ENCODE results near the gene SNX24. TPM values are rescaled to one million over a fixed set of nuclear protein-coding genes. Genes with fewer than 3 reads are reported as not detected.

SNX24 gene
- total RNA-seq, 1 experiment from 2014 or later: 22.3 TPM

DNA sequence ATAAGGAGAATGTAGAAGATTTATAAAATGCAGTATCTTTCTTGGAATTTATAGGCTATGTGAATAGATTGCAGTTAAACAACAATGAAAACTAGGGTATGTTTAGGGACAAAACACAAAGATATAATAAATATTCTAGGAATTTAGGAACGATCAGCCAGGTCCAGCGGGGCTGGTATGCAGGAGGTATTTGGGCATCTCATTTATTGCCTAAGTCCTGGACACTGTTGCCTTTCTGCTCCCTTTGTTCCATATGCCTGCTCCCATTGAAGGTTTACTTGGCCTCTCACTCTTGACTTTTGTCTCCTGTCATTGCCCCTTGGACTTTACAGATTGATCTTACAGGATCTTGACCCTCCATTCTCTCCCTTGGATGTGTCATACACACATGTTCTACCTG is 55.9 kb downstream of the SNX24 start:
- no peaks in the 10 kb centered on the region for H3K27me3 ChIP-seq (ENCODE audit: insufficient read depth, low read depth)
- H3F3A ChIP-seq (ENCODE audit: insufficient read depth, low read depth): no peaks in the 10 kb centered on the region
- H4K20me1 ChIP-seq (ENCODE audit: insufficient read depth): no peaks in the 10 kb centered on the region; the same call in 1 of the 2 replicates
- TF ChIP-seq CTCF (conservative IDR thresholded peaks at IDR 0.05) (no peak), EZH2 (IDR thresholded peaks at IDR 0.05; ENCODE audit: low read depth) (no peak)
- BruUV-seq (replicated peaks): no TSS peak
- H3K4me2 ChIP-seq: no peak overlapping the region
- ChIA-PET POLR2A (ENCODE audit: unreplicated experiment) (no interaction called here), CTCF (no interaction called here)
- no peaks in the 10 kb centered on the region for H3K9me3 ChIP-seq (ENCODE audit: insufficient read depth, low read depth)
- H3K9me2 ChIP-seq (ENCODE audit: insufficient read depth): no peaks in the 10 kb centered on the region
- no peak overlapping the region for H3K4me3 ChIP-seq
- intact Hi-C loops (cut with micrococcal nuclease; ENCODE audit: unreplicated experiment): loop anchor here (10.0 kb wide), 2 partner anchors 127 to 133 kb away; partner anchors contain the start of genes PPIC and SNX2
- H3K27ac ChIP-seq: no peak overlapping the region
- no peaks in the 10 kb centered on the region for H3K79me2 ChIP-seq (ENCODE audit: low read depth)
- H3K4me1 ChIP-seq (replicated peaks; ENCODE audit: insufficient read depth): no peaks in the 10 kb centered on the region
- DNase-seq: no peak
- no peaks in the 10 kb centered on the region for H3K36me3 ChIP-seq (ENCODE audit: low read depth)
- H2AFZ ChIP-seq: no peak overlapping the region

GRCh38 chr5:122902263-122902662 is 56.9 kb downstream of the SNX24 start:
- Histone ChIP-seq H4K20me1 (ENCODE audit: insufficient read depth) (no peaks in the 10 kb centered on the region; the same call in 1 of the 2 replicates), H3K36me3 (ENCODE audit: low read depth) (no peaks in the 10 kb centered on the region), H3K4me1 (replicated peaks; ENCODE audit: insufficient read depth) (peaks cover 8% of the 10 kb centered on the region), H3K9me3 (ENCODE audit: insufficient read depth, low read depth) (no peaks in the 10 kb centered on the region), H3F3A (ENCODE audit: insufficient read depth, low read depth) (no peaks in the 10 kb centered on the region), H2AFZ (no peak overlapping the region), H3K27ac (no peak overlapping the region), H3K27me3 (ENCODE audit: insufficient read depth, low read depth) (no peaks in the 10 kb centered on the region), H3K79me2 (ENCODE audit: low read depth) (no peaks in the 10 kb centered on the region), H3K4me3 (no peak overlapping the region), H3K9me2 (ENCODE audit: insufficient read depth) (no peaks in the 10 kb centered on the region), H3K4me2 (no peak overlapping the region)
- intact Hi-C loops (cut with micrococcal nuclease; ENCODE audit: unreplicated experiment): loop anchor here (10.0 kb wide), 2 partner anchors 127 to 133 kb away; partner anchors contain the start of genes PPIC and SNX2
- ChIA-PET POLR2A (ENCODE audit: unreplicated experiment) (no interaction called here), CTCF (no interaction called here)
- BruUV-seq (replicated peaks): no TSS peak
- DNase-seq: no peak
- TF ChIP-seq CTCF (conservative IDR thresholded peaks at IDR 0.05) (no peak), EZH2 (IDR thresholded peaks at IDR 0.05; ENCODE audit: low read depth) (no peak)

DNA sequence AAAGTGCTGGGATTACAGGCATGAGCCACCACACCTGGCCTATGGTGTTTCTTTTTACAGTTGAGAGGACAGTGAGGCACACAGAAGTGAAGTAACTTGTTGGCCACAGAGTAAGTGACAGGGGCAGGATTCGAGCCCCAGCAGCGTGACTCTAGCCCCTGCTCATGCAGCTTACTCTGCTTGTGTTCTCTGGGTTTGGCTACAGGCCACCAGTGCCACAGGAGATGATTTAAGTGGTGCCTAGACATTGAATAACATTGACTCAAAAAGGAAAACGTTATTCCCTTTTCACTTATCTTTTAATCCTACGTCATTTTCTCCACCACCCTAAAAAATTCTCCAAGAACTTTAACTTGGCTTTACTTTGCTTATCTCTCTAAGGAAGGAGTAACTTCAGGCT is 61.4 kb downstream of the SNX24 start:
- peak overlapping the region; percentile 40 for H3K27ac ChIP-seq
- TF ChIP-seq EZH2 (IDR thresholded peaks at IDR 0.05; ENCODE audit: low read depth): no peak
- no peak for TF ChIP-seq CTCF (conservative IDR thresholded peaks at IDR 0.05)
- H3K36me3 ChIP-seq (ENCODE audit: low read depth): no peaks in the 10 kb centered on the region
- no TSS peak for BruUV-seq (replicated peaks)
- CTCF ChIA-PET: no interaction called here
- POLR2A ChIA-PET (ENCODE audit: unreplicated experiment): no interaction called here
- peaks cover 15% of the 10 kb centered on the region for H3K4me1 ChIP-seq (replicated peaks; ENCODE audit: insufficient read depth)
- intact Hi-C loops (cut with micrococcal nuclease; ENCODE audit: unreplicated experiment): loop anchor here (10.0 kb wide), 2 partner anchors 128 to 132 kb away; partner anchors contain the start of genes PPIC and SNX2
- no peak overlapping the region for H2AFZ ChIP-seq
- no peaks in the 10 kb centered on the region for H3K27me3 ChIP-seq (ENCODE audit: insufficient read depth, low read depth)
- peak in 1 of 2 experiments; percentile 12 for DNase-seq
- no peaks in the 10 kb centered on the region for H4K20me1 ChIP-seq (ENCODE audit: insufficient read depth)
- H3K4me3 ChIP-seq: no peak overlapping the region
- H3K79me2 ChIP-seq (ENCODE audit: low read depth): no peaks in the 10 kb centered on the region
- H3F3A ChIP-seq (ENCODE audit: insufficient read depth, low read depth): no peaks in the 10 kb centered on the region
- no peaks in the 10 kb centered on the region for H3K9me2 ChIP-seq (ENCODE audit: insufficient read depth)
- no peaks in the 10 kb centered on the region for H3K9me3 ChIP-seq (ENCODE audit: insufficient read depth, low read depth)
- 0 out of 2 replicates have a peak overlapping the region, but pooled peaks have one; percentile 6 for H3K4me2 ChIP-seq

Data from PC-9 (cell line).